Measurements from ENCODE around the gene ST6GALNAC4. TPM values are rescaled to one million over a fixed set of nuclear protein-coding genes. Genes with fewer than 3 reads are reported as not detected.

ST6GALNAC4 gene
- total RNA-seq, 1 donor from 2014 or later, result 15.8 TPM

GRCh38 chr9:127908660-127908926 is 8.2 kb downstream of the ST6GALNAC4 start:
- Mint-ChIP-seq H3K36me3 (ENCODE audit: unreplicated experiment) (no peaks in the 10 kb centered on the region), H3K27me3 (ENCODE audit: unreplicated experiment) (peaks cover 5% of the 10 kb centered on the region), H3K9me3 (ENCODE audit: unreplicated experiment) (peaks cover 4% of the 10 kb centered on the region), H3K4me1 (ENCODE audit: low read depth, unreplicated experiment) (peaks cover 10% of the 10 kb centered on the region), H3K27ac (ENCODE audit: unreplicated experiment) (no peak overlapping the region), H3K4me3 (ENCODE audit: unreplicated experiment) (no peak overlapping the region)
- DNase-seq, result no peak
- TF ChIP-seq, protein P1, sequence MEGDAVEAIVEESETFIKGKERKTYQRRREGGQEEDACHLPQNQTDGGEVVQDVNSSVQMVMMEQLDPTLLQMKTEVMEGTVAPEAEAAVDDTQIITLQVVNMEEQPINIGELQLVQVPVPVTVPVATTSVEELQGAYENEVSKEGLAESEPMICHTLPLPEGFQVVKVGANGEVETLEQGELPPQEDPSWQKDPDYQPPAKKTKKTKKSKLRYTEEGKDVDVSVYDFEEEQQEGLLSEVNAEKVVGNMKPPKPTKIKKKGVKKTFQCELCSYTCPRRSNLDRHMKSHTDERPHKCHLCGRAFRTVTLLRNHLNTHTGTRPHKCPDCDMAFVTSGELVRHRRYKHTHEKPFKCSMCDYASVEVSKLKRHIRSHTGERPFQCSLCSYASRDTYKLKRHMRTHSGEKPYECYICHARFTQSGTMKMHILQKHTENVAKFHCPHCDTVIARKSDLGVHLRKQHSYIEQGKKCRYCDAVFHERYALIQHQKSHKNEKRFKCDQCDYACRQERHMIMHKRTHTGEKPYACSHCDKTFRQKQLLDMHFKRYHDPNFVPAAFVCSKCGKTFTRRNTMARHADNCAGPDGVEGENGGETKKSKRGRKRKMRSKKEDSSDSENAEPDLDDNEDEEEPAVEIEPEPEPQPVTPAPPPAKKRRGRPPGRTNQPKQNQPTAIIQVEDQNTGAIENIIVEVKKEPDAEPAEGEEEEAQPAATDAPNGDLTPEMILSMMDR (IDR thresholded peaks at IDR 0.05; ENCODE audit: partially characterized antibody, unreplicated experiment), result no peak

DNA sequence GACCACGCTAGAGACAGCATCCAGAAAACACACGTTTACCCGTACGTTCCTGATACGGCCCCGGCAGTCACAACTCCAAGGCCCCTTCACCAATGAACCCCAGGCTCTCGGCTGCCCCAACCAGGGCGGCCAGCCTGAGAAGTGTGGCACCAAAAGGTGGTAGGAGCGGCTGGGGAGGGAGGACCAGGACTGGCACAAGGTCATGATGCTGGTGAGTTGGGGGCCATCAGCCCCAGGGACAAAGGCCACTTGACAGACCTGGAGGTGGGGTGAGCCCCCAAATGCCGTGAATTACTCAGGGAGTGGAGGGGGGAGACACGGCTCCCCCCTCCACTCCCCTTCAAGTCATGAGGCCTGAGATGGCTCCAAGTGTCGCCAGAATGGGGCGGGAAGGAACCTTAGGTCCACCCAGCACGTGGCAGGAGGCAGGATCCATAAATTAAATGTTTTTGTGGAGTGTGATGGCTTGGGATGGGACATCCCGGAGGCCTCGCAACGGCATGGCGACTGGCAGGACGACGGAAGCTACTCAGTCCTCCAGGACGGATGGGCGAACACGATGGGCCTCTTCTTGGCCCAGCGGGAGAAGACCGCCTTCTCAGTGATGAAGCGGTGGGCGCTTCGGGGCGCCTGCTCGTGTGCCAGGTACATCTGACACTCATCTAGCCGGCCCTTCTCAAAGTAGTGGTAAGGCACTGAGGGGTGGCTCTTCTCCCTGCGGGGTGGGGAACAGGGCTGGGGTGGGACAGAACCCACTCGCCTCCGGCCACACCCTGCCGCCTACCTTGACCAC is 8.8 kb downstream of the ST6GALNAC4 start:
- Mint-ChIP-seq H3K36me3 (ENCODE audit: unreplicated experiment) (no peaks in the 10 kb centered on the region), H3K9me3 (ENCODE audit: unreplicated experiment) (peaks cover 4% of the 10 kb centered on the region), H3K27ac (ENCODE audit: unreplicated experiment) (no peak overlapping the region), H3K4me3 (ENCODE audit: unreplicated experiment) (no peak overlapping the region), H3K4me1 (ENCODE audit: low read depth, unreplicated experiment) (peaks cover 10% of the 10 kb centered on the region), H3K27me3 (ENCODE audit: unreplicated experiment) (peaks cover 5% of the 10 kb centered on the region)
- no peak for DNase-seq
- TF ChIP-seq, protein P1 (IDR thresholded peaks at IDR 0.05; ENCODE audit: partially characterized antibody, unreplicated experiment), result no peak

DNA sequence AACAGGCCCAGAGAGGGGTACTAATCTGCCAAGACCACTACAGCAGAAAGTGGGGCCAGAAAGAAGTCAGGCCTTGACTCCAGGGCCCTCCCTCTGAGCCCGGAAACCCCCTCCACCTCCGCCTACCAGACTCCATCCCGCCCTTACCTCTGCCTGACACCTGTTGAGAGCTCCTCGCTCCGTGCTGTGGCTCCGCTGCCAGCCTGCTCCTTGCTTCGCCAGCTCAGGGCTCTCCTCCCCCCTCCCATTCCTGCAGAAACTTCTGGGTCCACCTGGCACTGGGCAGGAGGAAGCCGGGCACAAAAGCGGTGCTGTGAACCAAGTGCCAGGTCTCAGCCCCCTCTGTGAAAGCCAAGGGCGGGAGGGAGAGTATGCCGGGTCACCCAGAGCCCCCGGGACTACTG is 11.1 kb downstream of the ST6GALNAC4 start:
- peaks cover 5% of the 10 kb centered on the region for H3K4me1 Mint-ChIP-seq (ENCODE audit: low read depth, unreplicated experiment)

GRCh38 chr9:127905004-127905728 is 11.7 kb downstream of the ST6GALNAC4 start:
- TF ChIP-seq, protein P1 (IDR thresholded peaks at IDR 0.05; ENCODE audit: partially characterized antibody, unreplicated experiment), result no peak
- no peak overlapping the region for H3K27ac Mint-ChIP-seq (ENCODE audit: unreplicated experiment)
- H3K36me3 Mint-ChIP-seq (ENCODE audit: unreplicated experiment), result no peaks in the 10 kb centered on the region
- no peak overlapping the region for H3K4me3 Mint-ChIP-seq (ENCODE audit: unreplicated experiment)
- H3K27me3 Mint-ChIP-seq (ENCODE audit: unreplicated experiment), result no peaks in the 10 kb centered on the region
- peaks cover 3% of the 10 kb centered on the region for H3K4me1 Mint-ChIP-seq (ENCODE audit: low read depth, unreplicated experiment)
- DNase-seq, result no peak
- H3K9me3 Mint-ChIP-seq (ENCODE audit: unreplicated experiment), result peaks cover 3% of the 10 kb centered on the region

More for the DNA sequence above, 11.1 kb downstream of the ST6GALNAC4 start:
- Mint-ChIP-seq H3K36me3 (ENCODE audit: unreplicated experiment) (no peaks in the 10 kb centered on the region), H3K9me3 (ENCODE audit: unreplicated experiment) (peaks cover 3% of the 10 kb centered on the region), H3K27ac (ENCODE audit: unreplicated experiment) (no peak overlapping the region), H3K27me3 (ENCODE audit: unreplicated experiment) (no peaks in the 10 kb centered on the region), H3K4me3 (ENCODE audit: unreplicated experiment) (no peak overlapping the region)
- TF ChIP-seq, protein P1 (IDR thresholded peaks at IDR 0.05; ENCODE audit: partially characterized antibody, unreplicated experiment), result no peak
- no peak for DNase-seq

GRCh38 chr9:127904561-127905003 is 12.3 kb downstream of the ST6GALNAC4 start:
- Mint-ChIP-seq H3K27me3 (ENCODE audit: unreplicated experiment) (no peaks in the 10 kb centered on the region), H3K27ac (ENCODE audit: unreplicated experiment) (no peak overlapping the region), H3K9me3 (ENCODE audit: unreplicated experiment) (peaks cover 3% of the 10 kb centered on the region), H3K4me3 (ENCODE audit: unreplicated experiment) (no peak overlapping the region), H3K4me1 (ENCODE audit: low read depth, unreplicated experiment) (peaks cover 3% of the 10 kb centered on the region), H3K36me3 (ENCODE audit: unreplicated experiment) (no peaks in the 10 kb centered on the region)
- DNase-seq, result no peak
- TF ChIP-seq, protein P1 (IDR thresholded peaks at IDR 0.05; ENCODE audit: partially characterized antibody, unreplicated experiment), result no peak

All from glutamatergic neuron (in vitro differentiated cells).